Measurements from ENCODE around the gene DERL3. TPM values are rescaled to one million over a fixed set of nuclear protein-coding genes. Genes with fewer than 3 reads are reported as not detected.
A peak's percentile ranks its signal among the peaks of the same experiment; 100 is the strongest.

Gene DERL3
- total RNA-seq, 1 donor = 0.36 TPM

GRCh38 chr22:23847310-23847920 lies 8.6 kb upstream of the DERL3 start:
- TF ChIP-seq, protein P1, sequence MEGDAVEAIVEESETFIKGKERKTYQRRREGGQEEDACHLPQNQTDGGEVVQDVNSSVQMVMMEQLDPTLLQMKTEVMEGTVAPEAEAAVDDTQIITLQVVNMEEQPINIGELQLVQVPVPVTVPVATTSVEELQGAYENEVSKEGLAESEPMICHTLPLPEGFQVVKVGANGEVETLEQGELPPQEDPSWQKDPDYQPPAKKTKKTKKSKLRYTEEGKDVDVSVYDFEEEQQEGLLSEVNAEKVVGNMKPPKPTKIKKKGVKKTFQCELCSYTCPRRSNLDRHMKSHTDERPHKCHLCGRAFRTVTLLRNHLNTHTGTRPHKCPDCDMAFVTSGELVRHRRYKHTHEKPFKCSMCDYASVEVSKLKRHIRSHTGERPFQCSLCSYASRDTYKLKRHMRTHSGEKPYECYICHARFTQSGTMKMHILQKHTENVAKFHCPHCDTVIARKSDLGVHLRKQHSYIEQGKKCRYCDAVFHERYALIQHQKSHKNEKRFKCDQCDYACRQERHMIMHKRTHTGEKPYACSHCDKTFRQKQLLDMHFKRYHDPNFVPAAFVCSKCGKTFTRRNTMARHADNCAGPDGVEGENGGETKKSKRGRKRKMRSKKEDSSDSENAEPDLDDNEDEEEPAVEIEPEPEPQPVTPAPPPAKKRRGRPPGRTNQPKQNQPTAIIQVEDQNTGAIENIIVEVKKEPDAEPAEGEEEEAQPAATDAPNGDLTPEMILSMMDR (IDR thresholded peaks at IDR 0.05; ENCODE audit: extremely low read depth, low read depth, low read length) = no peak
- DNase-seq (ENCODE audit: insufficient read length, low spot score, missing footprints) = no peak
- H3K27ac ChIP-seq (ENCODE audit: low read depth, low read length) = no peak overlapping the region
- H3K4me1 ChIP-seq (ENCODE audit: insufficient read depth, low read length) = peaks cover 5% of the 10 kb centered on the region
- no peak overlapping the region for H3K4me2 ChIP-seq (ENCODE audit: insufficient read depth, low read length)
- no peaks in the 10 kb centered on the region for H3K36me3 ChIP-seq (ENCODE audit: insufficient read depth, low read length)
- H3K79me2 ChIP-seq (ENCODE audit: insufficient read depth, low read length) = no peaks in the 10 kb centered on the region
- no peaks in the 10 kb centered on the region for H4K20me1 ChIP-seq (ENCODE audit: insufficient read depth, low read length)
- no peak overlapping the region for H3K4me3 ChIP-seq (ENCODE audit: insufficient read depth, low read length)
- peaks cover 4% of the 10 kb centered on the region for H3K27me3 ChIP-seq (ENCODE audit: insufficient read depth, low read length)
- H3K9me3 ChIP-seq (ENCODE audit: low read depth, low read length) = no peaks in the 10 kb centered on the region
- no peak overlapping the region for H2AFZ ChIP-seq (ENCODE audit: low read length)

DNA sequence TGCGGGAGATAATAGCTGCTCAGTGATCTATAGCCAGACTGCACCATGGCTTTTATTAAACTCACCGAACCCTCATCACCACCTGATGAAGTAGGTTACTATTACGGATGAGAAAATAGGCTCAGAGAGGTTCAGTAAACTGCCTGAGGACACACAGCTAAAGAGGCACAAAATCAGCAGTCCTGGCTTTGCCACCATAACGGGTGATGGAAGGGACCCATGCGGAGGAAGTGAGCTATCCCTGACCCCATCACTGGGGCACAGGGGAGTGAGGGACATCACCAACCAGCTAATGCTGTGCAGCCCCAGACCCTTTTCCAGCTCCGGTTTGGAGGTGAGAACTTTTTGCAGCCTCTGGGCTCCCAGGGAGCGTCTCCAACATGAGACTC lies 7.3 kb upstream of the DERL3 start:
- Histone ChIP-seq H3K27ac (ENCODE audit: low read depth, low read length) (peak overlapping the region; percentile 24), H3K36me3 (ENCODE audit: insufficient read depth, low read length) (no peaks in the 10 kb centered on the region), H2AFZ (ENCODE audit: low read length) (peak overlapping the region; percentile 82), H3K79me2 (ENCODE audit: insufficient read depth, low read length) (no peaks in the 10 kb centered on the region), H3K4me1 (ENCODE audit: insufficient read depth, low read length) (peaks cover 5% of the 10 kb centered on the region), H3K4me2 (ENCODE audit: insufficient read depth, low read length) (no peak overlapping the region), H3K9me3 (ENCODE audit: low read depth, low read length) (no peaks in the 10 kb centered on the region), H3K27me3 (ENCODE audit: insufficient read depth, low read length) (peaks cover 4% of the 10 kb centered on the region), H3K4me3 (ENCODE audit: insufficient read depth, low read length) (no peak overlapping the region), H4K20me1 (ENCODE audit: insufficient read depth, low read length) (no peaks in the 10 kb centered on the region)
- peak; percentile 85 for DNase-seq (ENCODE audit: insufficient read length, low spot score, missing footprints)
- TF ChIP-seq, protein P1 (IDR thresholded peaks at IDR 0.05; ENCODE audit: extremely low read depth, low read depth, low read length) = no peak

DNA sequence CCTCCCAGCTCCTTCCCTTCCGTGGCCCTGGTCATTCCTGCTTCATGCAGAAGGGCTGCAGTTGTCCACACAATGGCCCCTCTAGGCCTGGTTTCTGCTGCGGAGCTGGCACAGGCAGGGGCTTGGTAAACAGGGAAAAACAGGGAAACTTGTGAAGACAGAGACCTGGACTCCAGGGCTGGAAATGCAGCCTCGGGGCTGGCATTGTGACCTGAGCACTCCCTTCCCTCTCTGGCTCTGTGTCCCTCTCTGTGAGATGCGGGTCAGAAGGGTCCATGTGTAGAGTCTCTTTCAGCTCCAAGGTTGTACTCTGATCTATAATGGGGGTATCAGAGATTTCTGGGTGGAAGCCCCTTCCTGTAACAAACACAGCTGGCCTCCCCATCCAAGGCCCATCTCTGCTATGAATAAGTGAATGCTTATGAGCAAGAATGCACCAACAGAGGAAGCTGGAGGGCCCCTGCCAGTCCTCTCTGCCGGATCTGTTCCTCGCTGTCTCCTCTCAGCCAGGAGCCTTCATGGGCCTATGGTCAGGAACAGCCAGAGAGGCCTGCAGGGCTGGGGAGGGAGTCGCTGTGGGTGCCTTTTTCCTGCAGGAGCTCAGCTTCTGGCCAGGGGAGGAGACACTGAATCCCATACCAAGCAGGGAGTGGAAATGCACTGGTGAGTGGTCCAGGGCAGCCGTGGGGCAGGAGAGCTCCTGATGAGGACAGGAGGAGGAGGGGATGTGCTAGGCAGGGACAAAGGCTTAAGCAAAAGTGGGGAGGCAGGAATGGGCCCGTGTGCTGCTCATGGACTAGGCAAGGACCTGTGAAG lies 6.7 kb upstream of the DERL3 start:
- Histone ChIP-seq H3K4me3 (ENCODE audit: insufficient read depth, low read length) (no peak overlapping the region), H3K9me3 (ENCODE audit: low read depth, low read length) (no peaks in the 10 kb centered on the region), H3K27ac (ENCODE audit: low read depth, low read length) (no peak overlapping the region), H3K79me2 (ENCODE audit: insufficient read depth, low read length) (no peaks in the 10 kb centered on the region), H3K36me3 (ENCODE audit: insufficient read depth, low read length) (no peaks in the 10 kb centered on the region), H4K20me1 (ENCODE audit: insufficient read depth, low read length) (no peaks in the 10 kb centered on the region), H3K4me2 (ENCODE audit: insufficient read depth, low read length) (no peak overlapping the region), H2AFZ (ENCODE audit: low read length) (no peak overlapping the region), H3K4me1 (ENCODE audit: insufficient read depth, low read length) (peaks cover 5% of the 10 kb centered on the region), H3K27me3 (ENCODE audit: insufficient read depth, low read length) (peaks cover under 1% of the 10 kb centered on the region)
- TF ChIP-seq, protein P1 (IDR thresholded peaks at IDR 0.05; ENCODE audit: extremely low read depth, low read depth, low read length) = no peak
- peak; percentile 86 for DNase-seq (ENCODE audit: insufficient read length, low spot score, missing footprints)

- no peaks in the 10 kb centered on the region for H3K36me3 ChIP-seq (ENCODE audit: insufficient read depth, low read length)
- no peak overlapping the region for H3K4me3 ChIP-seq (ENCODE audit: insufficient read depth, low read length)
- no peaks in the 10 kb centered on the region for H3K9me3 ChIP-seq (ENCODE audit: low read depth, low read length)
- TF ChIP-seq, protein P1 (IDR thresholded peaks at IDR 0.05; ENCODE audit: extremely low read depth, low read depth, low read length) = no peak
- no peak overlapping the region for H3K27ac ChIP-seq (ENCODE audit: low read depth, low read length)
- H3K4me1 ChIP-seq (ENCODE audit: insufficient read depth, low read length) = peaks cover 5% of the 10 kb centered on the region
- no peak for DNase-seq (ENCODE audit: insufficient read length, low spot score, missing footprints)
- no peak overlapping the region for H2AFZ ChIP-seq (ENCODE audit: low read length)
- no peak overlapping the region for H3K4me2 ChIP-seq (ENCODE audit: insufficient read depth, low read length)
- H3K79me2 ChIP-seq (ENCODE audit: insufficient read depth, low read length) = no peaks in the 10 kb centered on the region
- H3K27me3 ChIP-seq (ENCODE audit: insufficient read depth, low read length) = no peaks in the 10 kb centered on the region
- H4K20me1 ChIP-seq (ENCODE audit: insufficient read depth, low read length) = no peaks in the 10 kb centered on the region
Observed at GRCh38 chr22:23844739-23845202, 6.0 kb upstream of the DERL3 start.

All from osteoblast (primary cell).